Neuronal stem cell (in vitro differentiated cells): ENCODE measurements around the gene TACR1.

Experiments
- DNase-seq: peaks from one replicate; pipeline ENCODE4 v3.0.0-alpha.2; 2013; ENCODE audit warnings: low spot score
- H2AFZ ChIP-seq: one replicate; pipeline ENCODE4 v1.6.1; 2013; ENCODE audit warnings: mild to moderate bottlenecking, low read length, inconsistent platforms
- H2AK5ac ChIP-seq: 2 replicates; pipeline ENCODE4 v1.6.1; 2013; ENCODE audit warnings: low read depth, mild to moderate bottlenecking, inconsistent platforms, low read length, moderate library complexity, mixed read lengths
- H2BK120ac ChIP-seq: 2 replicates; pipeline ENCODE4 v1.6.1; 2013; ENCODE audit warnings: low read depth, mild to moderate bottlenecking, inconsistent platforms, low read length, moderate library complexity, mixed read lengths
- H2BK12ac ChIP-seq: one replicate; pipeline ENCODE4 v1.6.1; 2013; ENCODE audit warnings: low read length, inconsistent platforms
- H2BK15ac ChIP-seq: 2 replicates; pipeline ENCODE4 v1.6.1; 2013; ENCODE audit warnings: mild to moderate bottlenecking, low read length, inconsistent platforms, mixed read lengths
- H2BK5ac ChIP-seq: one replicate; pipeline ENCODE4 v1.6.1; 2013; ENCODE audit warnings: inconsistent platforms, mild to moderate bottlenecking, low read length, moderate library complexity
- H3K14ac ChIP-seq: one replicate; pipeline ENCODE4 v1.6.1; 2013; ENCODE audit warnings: low read length, inconsistent platforms
- H3K18ac ChIP-seq: 2 replicates; pipeline ENCODE4 v1.6.1; 2013; ENCODE audit warnings: low read length, inconsistent platforms
- H3K23ac ChIP-seq: 2 replicates; pipeline ENCODE4 v1.6.1; 2013; ENCODE audit warnings: low read depth, mild to moderate bottlenecking, mixed read lengths, low read length, inconsistent platforms; ENCODE audit not compliant: poor library complexity
- H3K27ac ChIP-seq: replicated peaks from 3 replicates; pipeline ENCODE4 v1.5.1; 2013; ENCODE audit warnings: low read length, inconsistent platforms
- H3K27me3 ChIP-seq, 3 experiments: 2 replicates each; pipeline ENCODE4 v1.6.1; 2013; ENCODE audit warnings: low read length in 3 of 3, mild to moderate bottlenecking in 2 of 3, inconsistent platforms in 1 of 3, low read depth in 1 of 3, mixed read lengths in 1 of 3, moderate library complexity in 1 of 3; ENCODE audit not compliant: control insufficient read depth in 3 of 3, insufficient read depth in 3 of 3
- H3K36me3 ChIP-seq, 2 donors: replicated peaks in 1 of 2; 2 replicates each; pipeline ENCODE4 v1.6.1; 2013; ENCODE audit warnings: low read length in 2 of 2; ENCODE audit not compliant: control insufficient read depth in 2 of 2, insufficient read depth in 2 of 2
- H3K4ac ChIP-seq: 2 replicates; pipeline ENCODE4 v1.6.1; 2013; ENCODE audit warnings: inconsistent platforms, mild to moderate bottlenecking, low read length, moderate library complexity
- H3K4me1 ChIP-seq, 2 donors: 1 replicate in 1 of 2; 2 replicates in 1 of 2; pipeline ENCODE4 v1.6.1; 2013; ENCODE audit warnings: low read length in 2 of 2, low read depth in 1 of 2; ENCODE audit not compliant: control insufficient read depth in 2 of 2, insufficient read depth in 1 of 2
- H3K4me2 ChIP-seq: one replicate; pipeline ENCODE4 v1.6.1; 2013; ENCODE audit warnings: mild to moderate bottlenecking, low read length, inconsistent platforms; ENCODE audit not compliant: insufficient read depth, poor library complexity, severe bottlenecking
- H3K4me3 ChIP-seq, 2 donors: 2 replicates each; pipeline ENCODE4 v1.5.1; 2013; ENCODE audit warnings: low read length in 2 of 2, mild to moderate bottlenecking in 2 of 2, inconsistent platforms in 1 of 2, moderate library complexity in 1 of 2
- H3K79me1 ChIP-seq: one replicate; pipeline ENCODE4 v1.6.1; 2013; ENCODE audit warnings: low read depth, mild to moderate bottlenecking, inconsistent platforms, low read length, moderate library complexity
- H3K9ac ChIP-seq: one replicate; pipeline ENCODE4 v1.6.1; 2013; ENCODE audit warnings: mild to moderate bottlenecking, low read depth, low read length, inconsistent platforms; ENCODE audit not compliant: poor library complexity
- H3K9me3 ChIP-seq, 2 donors: replicated peaks in 1 of 2; 2 replicates each; pipeline versions ENCODE3 to v1.6.1; 2013; ENCODE audit warnings: low read length in 2 of 2, mild to moderate bottlenecking in 2 of 2, inconsistent platforms in 1 of 2, low read depth in 1 of 2, mixed read lengths in 1 of 2, moderate library complexity in 1 of 2; ENCODE audit not compliant: control insufficient read depth in 2 of 2, insufficient read depth in 1 of 2
- H4K8ac ChIP-seq: one replicate; pipeline ENCODE4 v1.6.1; 2013; ENCODE audit warnings: low read depth, mild to moderate bottlenecking, inconsistent platforms, low read length, moderate library complexity
- H4K91ac ChIP-seq: one replicate; pipeline ENCODE4 v1.6.1; 2013; ENCODE audit warnings: low read length, low read depth, mild to moderate bottlenecking, inconsistent platforms; ENCODE audit not compliant: poor library complexity
- whole genome bisulfite sequencing, 2 donors: extraction: QIAGEN DNeasy Blood & Tissue Kit; methylation state at CpG; one replicate each; pipeline ENCODE4 v1.1.7; 2013; ENCODE audit warnings: missing lambda C conversion rate in 2 of 2, mixed read lengths in 1 of 2; ENCODE audit not compliant: insufficient read length in 2 of 2, insufficient replicate concordance in 1 of 2; ENCODE audit errors: extremely low coverage in 2 of 2; 5-methylcytosine and 5-hydroxymethylcytosine counted together

TACR1 gene

DNA sequence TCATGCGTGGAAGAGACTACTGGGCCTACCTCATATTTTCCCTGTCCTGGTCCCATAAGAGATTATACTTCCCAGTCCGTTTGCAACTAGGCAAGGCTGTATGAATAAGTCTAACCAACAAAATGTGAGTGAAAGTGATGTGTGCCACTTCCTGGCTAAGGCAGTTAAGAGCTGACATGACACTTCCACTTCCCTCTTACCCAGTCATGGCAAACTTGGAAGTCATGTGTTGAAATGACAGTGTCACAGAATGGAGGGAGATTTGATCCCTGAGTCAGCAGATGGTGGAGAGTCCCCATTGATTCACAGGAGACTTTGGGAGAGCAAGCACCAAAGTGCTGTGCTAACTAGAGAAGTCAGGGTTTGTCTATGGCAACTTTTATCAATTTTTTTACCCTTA, 36.4 kb downstream of the TACR1 start:
- Histone ChIP-seq H2BK15ac (no peak overlapping the region), H3K4me1 (no peaks in the 10 kb centered on the region), H3K18ac (no peak overlapping the region), H4K91ac (no peak overlapping the region), H3K9me3 (no peaks in the 10 kb centered on the region), H2BK12ac (no peak overlapping the region), H2AK5ac (no peak overlapping the region), H3K27me3 (no peaks in the 10 kb centered on the region), H4K8ac (no peak overlapping the region), H3K27ac (no peak overlapping the region), H2BK5ac (no peak overlapping the region), H3K4ac (no peak overlapping the region), H3K14ac (no peak overlapping the region), H3K36me3 (no peaks in the 10 kb centered on the region), H3K79me1 (no peaks in the 10 kb centered on the region), H2BK120ac (no peak overlapping the region), H3K9ac (no peak overlapping the region), H3K4me2 (no peak overlapping the region), H2AFZ (no peak overlapping the region), H3K23ac (no peak overlapping the region), H3K4me3 (no peak overlapping the region)
- DNase-seq, result no peak
- WGBS, 2 donors, result no CpG with 5 or more reads among the region's 2 CpGs

DNA sequence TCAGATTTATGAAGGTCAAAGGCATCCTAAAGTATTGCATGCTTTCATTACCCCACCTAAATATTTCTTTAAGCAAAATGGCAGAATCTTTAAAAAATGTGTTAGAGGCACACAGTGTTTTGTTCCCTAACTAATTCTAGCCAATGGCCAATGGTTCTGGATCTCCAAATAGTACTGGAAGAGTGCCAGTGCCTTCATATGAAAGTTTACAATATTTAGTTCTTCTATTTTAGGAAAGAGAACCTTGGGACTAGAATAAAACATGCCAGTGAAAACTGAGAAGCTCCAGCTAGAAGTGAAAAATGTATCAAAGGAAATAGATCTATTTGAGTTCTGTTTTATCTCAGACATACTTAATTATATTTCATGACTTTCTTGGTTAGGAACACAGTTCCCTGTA, 37.1 kb downstream of the TACR1 start:
- no peaks in the 10 kb centered on the region for H3K27me3 ChIP-seq

GRCh38 chr2:75157435-75157834, 41.9 kb downstream of the TACR1 start:
- Histone ChIP-seq H3K36me3 (no peaks in the 10 kb centered on the region), H3K79me1 (no peaks in the 10 kb centered on the region), H4K8ac (no peak overlapping the region), H2BK5ac (no peak overlapping the region), H3K4ac (no peak overlapping the region), H3K9ac (no peak overlapping the region), H3K18ac (no peak overlapping the region), H3K4me3 (no peak overlapping the region), H3K4me2 (no peak overlapping the region), H2BK15ac (no peak overlapping the region), H2BK120ac (no peak overlapping the region), H3K14ac (no peak overlapping the region), H3K27ac (no peak overlapping the region), H4K91ac (no peak overlapping the region), H3K9me3 (no peaks in the 10 kb centered on the region), H2BK12ac (no peak overlapping the region), H2AFZ (no peak overlapping the region), H3K23ac (no peak overlapping the region), H3K27me3 (no peaks in the 10 kb centered on the region), H2AK5ac (no peak overlapping the region), H3K4me1 (peaks cover 0 to 6% of the 10 kb centered on the region in 2 donors)
- no peak for DNase-seq

More for the DNA sequence above, 37.1 kb downstream of the TACR1 start:
- Histone ChIP-seq H3K4me2 (no peak overlapping the region), H2BK15ac (no peak overlapping the region), H4K91ac (no peak overlapping the region), H3K9me3 (no peaks in the 10 kb centered on the region), H4K8ac (no peak overlapping the region), H3K9ac (no peak overlapping the region), H3K18ac (no peak overlapping the region), H3K4me1 (no peaks in the 10 kb centered on the region), H3K23ac (no peak overlapping the region), H3K79me1 (no peaks in the 10 kb centered on the region), H2AK5ac (no peak overlapping the region), H3K4me3 (no peak overlapping the region), H2AFZ (no peak overlapping the region), H3K4ac (no peak overlapping the region), H2BK12ac (no peak overlapping the region), H2BK120ac (no peak overlapping the region), H3K27ac (no peak overlapping the region), H3K14ac (no peak overlapping the region), H2BK5ac (no peak overlapping the region), H3K36me3 (no peaks in the 10 kb centered on the region)
- DNase-seq, result no peak

GRCh38 chr2:75155115-75155514, 44.2 kb downstream of the TACR1 start:
- no peak overlapping the region for H4K8ac ChIP-seq
- no peak overlapping the region for H4K91ac ChIP-seq
- no peaks in the 10 kb centered on the region for H3K79me1 ChIP-seq
- no peaks in the 10 kb centered on the region for H3K9me3 ChIP-seq
- no peak overlapping the region for H3K9ac ChIP-seq
- H3K18ac ChIP-seq, result no peak overlapping the region
- H2BK120ac ChIP-seq, result no peak overlapping the region
- H3K4me2 ChIP-seq, result no peak overlapping the region
- H3K14ac ChIP-seq, result no peak overlapping the region
- no peak for DNase-seq
- H2BK15ac ChIP-seq, result no peak overlapping the region
- no peak overlapping the region for H3K4ac ChIP-seq
- no peaks in the 10 kb centered on the region for H3K36me3 ChIP-seq
- no peak overlapping the region for H2AK5ac ChIP-seq
- H3K4me3 ChIP-seq, result no peak overlapping the region
- peaks cover 0 to 6% of the 10 kb centered on the region in 2 donors for H3K4me1 ChIP-seq
- H2BK12ac ChIP-seq, result no peak overlapping the region
- no peak overlapping the region for H2AFZ ChIP-seq
- H2BK5ac ChIP-seq, result no peak overlapping the region
- no peak overlapping the region for H3K27ac ChIP-seq
- no CpG with 5 or more reads among the region's 3 CpGs for WGBS, 2 donors
- no peak overlapping the region for H3K23ac ChIP-seq
- no peaks in the 10 kb centered on the region for H3K27me3 ChIP-seq
